HepG2 (cell line): ENCODE results near the gene CCDC167.

Experiments
- CREB3 ChIP-seq: sonication (generic); formaldehyde crosslinking; IDR thresholded peaks from 2 replicates; pipeline ENCODE4 v1.5.0; 2020; ENCODE audit warnings: missing genetic modification reagents
- CTCF ChIP-seq: sonication (generic); formaldehyde crosslinking; IDR thresholded peaks from 2 replicates; pipeline ENCODE4 v1.5.0; 2020; ENCODE audit warnings: mild to moderate bottlenecking, missing genetic modification reagents, moderate library complexity
- EZH2 ChIP-seq: conservative IDR thresholded peaks from 2 replicates; pipeline ENCODE4 v1.6.1; 2012; ENCODE audit warnings: mild to moderate bottlenecking, low read depth, low read length, moderate library complexity
- KLF13 ChIP-seq: sonication (generic); formaldehyde crosslinking; IDR thresholded peaks from 2 replicates; pipeline ENCODE4 v1.4.0; 2020; ENCODE audit warnings: mild to moderate bottlenecking, missing genetic modification reagents
- NFRKB ChIP-seq: fragments of 450-650 bp; IDR thresholded peaks from 2 replicates; pipeline ENCODE4 v1.6.1; 2017
- POLR2A ChIP-seq, 2 experiments: IDR thresholded peaks; 2 replicates each; pipeline ENCODE4 v1.6.1; 2011; ENCODE audit warnings: low read depth in 2 of 2, low read length in 2 of 2, mild to moderate bottlenecking in 1 of 2, moderate library complexity in 1 of 2; ENCODE audit not compliant: insufficient read depth in 1 of 2
- SKIL ChIP-seq: sonication (generic); formaldehyde crosslinking; IDR thresholded peaks from 2 replicates; pipeline ENCODE4 v1.8.0; 2022; ENCODE audit warnings: missing genetic modification reagents, mild to moderate bottlenecking, moderate library complexity, borderline replicate concordance
- SP5 ChIP-seq: IDR thresholded peaks from 2 replicates; pipeline ENCODE4 v1.6.1; 2016; ENCODE audit warnings: low read depth, borderline replicate concordance
- USF2 ChIP-seq, 2 experiments: sonication (generic) in 1 of 2; formaldehyde crosslinking in 1 of 2; IDR thresholded peaks; 2 replicates each; pipeline versions ENCODE4 v1.5.1 to v1.6.1; 2011 to 2020; ENCODE audit warnings: borderline replicate concordance in 1 of 2, low read depth in 1 of 2, low read length in 1 of 2, mild to moderate bottlenecking in 1 of 2, missing genetic modification reagents in 1 of 2, moderate library complexity in 1 of 2
- ZBTB37 ChIP-seq: sonication (generic); formaldehyde crosslinking; IDR thresholded peaks from 2 replicates; pipeline ENCODE4 v1.4.0; 2020; ENCODE audit warnings: mild to moderate bottlenecking, missing genetic modification reagents

GRCh38 chr6:37525460-37526357 is 26.0 kb upstream of the CCDC167 start:
- TF ChIP-seq SP5 (no peak), CTCF (CRISPR knock-in tag) (no peak), POLR2A (IDR thresholded peaks at IDR 0.05; ENCODE audit: insufficient read depth in 1 of 2, low read depth in 2 of 2, low read length in 2 of 2) (no peak), EZH2 (no peak), CREB3 (CRISPR knock-in tag) (no peak), ZBTB37 (CRISPR knock-in tag) (no peak), SKIL (no peak), NFRKB (no peak), USF2 (IDR thresholded peaks at IDR 0.05; ENCODE audit: low read depth, low read length) (no peak), USF2 (CRISPR knock-in tag; IDR thresholded peaks at IDR 0.05; ENCODE audit: borderline replicate concordance) (no peak), KLF13 (CRISPR knock-in tag) (no peak)
